ENCODE measurements around the gene HES7. TPM values are rescaled to one million over a fixed set of nuclear protein-coding genes. Genes with fewer than 3 reads are reported as not detected.
A peak's percentile ranks its signal among the peaks of the same experiment; 100 is the strongest.

Gene HES7
- total RNA-seq, 1 experiment from 2014 or later, result 9.4 TPM

- no peak for DNase-seq (ENCODE audit: extremely low read depth, low read depth)
Measured at GRCh38 chr17:8075574-8076342, 48.1 kb downstream of the HES7 start.

GRCh38 chr17:8075081-8075480 lies 48.8 kb downstream of the HES7 start:
- no peak for DNase-seq (ENCODE audit: extremely low read depth, low read depth)

- DNase-seq (ENCODE audit: extremely low read depth, low read depth), result no peak
Measured at GRCh38 chr17:8074554-8074953, 49.4 kb downstream of the HES7 start.

DNA sequence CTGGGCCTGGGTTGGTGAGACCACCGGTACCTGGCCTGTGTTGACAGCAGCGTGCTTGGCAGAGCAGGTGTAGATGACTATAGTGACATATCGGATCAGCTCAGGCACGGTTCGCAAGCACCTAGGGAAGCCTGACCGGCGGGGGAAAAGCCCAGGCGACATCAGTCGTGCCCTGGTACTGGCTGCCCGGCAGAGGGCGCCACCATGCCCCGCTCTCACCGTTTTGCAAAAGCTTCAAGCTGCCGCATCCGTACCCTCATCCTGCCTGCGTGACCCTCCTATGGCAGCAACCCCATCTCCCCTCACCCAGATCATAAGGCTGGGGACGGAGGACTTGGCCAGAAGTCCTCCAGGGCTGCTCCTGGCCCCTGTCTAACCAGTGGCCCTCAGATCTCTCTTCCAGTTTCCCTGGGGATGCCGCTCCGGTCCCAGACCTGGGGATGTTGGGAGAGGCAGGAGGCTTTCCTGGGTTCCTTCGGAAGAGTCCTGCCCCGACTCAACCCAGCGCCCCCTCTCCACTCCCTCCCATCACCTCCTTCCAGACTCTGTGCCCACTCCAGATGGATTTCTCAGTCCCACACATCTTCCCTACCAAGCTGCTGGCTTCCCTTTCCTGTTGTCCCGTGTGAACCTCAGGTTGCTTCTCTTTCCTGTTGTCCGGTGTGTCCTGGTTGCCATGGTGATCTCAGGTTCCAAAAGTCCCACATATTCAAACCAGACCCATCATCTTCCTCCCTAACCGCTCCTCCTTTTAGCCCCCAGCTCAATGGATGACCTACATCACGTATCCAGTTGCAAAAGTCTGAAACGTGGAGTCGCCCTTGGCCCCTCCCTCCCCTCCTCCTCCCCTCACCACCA lies 50.0 kb downstream of the HES7 start:
- DNase-seq (ENCODE audit: extremely low read depth, low read depth), result peak; percentile 54

- DNase-seq (ENCODE audit: extremely low read depth, low read depth), result no peak
Measured at GRCh38 chr17:8072729-8073461, 51.0 kb downstream of the HES7 start.

DNA sequence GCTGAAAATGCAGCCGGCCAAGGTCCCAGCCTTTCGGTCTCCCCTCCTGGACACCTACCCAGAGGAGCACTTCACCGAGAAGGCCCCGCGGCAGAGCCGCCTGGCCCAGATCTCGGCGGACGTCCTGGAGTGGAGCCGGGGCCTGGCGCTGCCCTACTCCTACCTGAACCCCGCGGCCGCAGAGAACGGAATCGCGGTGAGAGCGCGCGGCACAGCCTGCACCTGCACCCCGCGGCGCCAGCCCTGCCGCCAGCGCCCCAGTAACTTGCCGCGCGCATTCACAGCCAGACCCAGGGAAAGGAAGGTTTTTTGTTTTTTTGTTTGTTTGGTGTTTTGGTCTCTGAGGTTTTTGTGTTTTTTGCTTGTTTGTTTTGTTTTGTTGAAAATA lies 51.6 kb downstream of the HES7 start:
- DNase-seq (ENCODE audit: extremely low read depth, low read depth), result no peak

DNA sequence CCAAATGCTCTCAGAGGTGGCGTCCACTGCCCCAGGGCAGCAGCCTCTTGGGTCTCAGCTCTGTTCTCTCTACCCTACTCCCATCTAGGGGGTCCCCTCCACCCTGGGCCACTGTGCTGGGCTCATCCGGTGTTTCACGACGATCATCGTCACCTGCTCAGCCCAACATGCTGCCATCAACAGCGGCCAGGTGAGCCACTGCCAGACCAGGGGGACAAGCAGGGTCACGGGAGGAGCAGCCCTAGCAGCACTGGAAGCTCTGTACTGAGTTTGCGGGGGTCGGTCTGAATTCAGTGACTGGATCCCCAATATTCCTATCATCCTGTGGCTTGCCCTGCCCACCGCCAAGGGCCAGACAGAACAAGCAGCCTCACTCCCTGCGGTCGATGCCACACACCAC lies 52.4 kb downstream of the HES7 start:
- DNase-seq (ENCODE audit: extremely low read depth, low read depth), result no peak

Small RNA genes lying within 50 kb of the gene (small RNA-seq; reads per million reads assigned to genes)
- gene MIR4314, result 0 reads per million in 2 experiments

Other genes with a start within 250 kb of the HES7 start
- 63.9 and 73.7 TPM in 2 replicates for gene CHD3, start 235.3 kb downstream of the HES7 start, total RNA-seq (2014; rRNA removed; shearing (Covaris generic))
- 5.7 and 6.3 TPM in 2 replicates for gene RNF227, start 207.8 kb downstream of the HES7 start, total RNA-seq (2014; rRNA removed; shearing (Covaris generic))
- gene KCNAB3, start 194.2 kb downstream of the HES7 start, total RNA-seq (2014; rRNA removed; shearing (Covaris generic)), result 0.32 and 1.9 TPM in 2 replicates
- 17.5 and 21.4 TPM in 2 replicates for gene TRAPPC1, start 192.2 kb downstream of the HES7 start, total RNA-seq (2014; rRNA removed; shearing (Covaris generic))
- 21.0 and 23.9 TPM in 2 replicates for gene CNTROB, start 191.9 kb downstream of the HES7 start, total RNA-seq (2014; rRNA removed; shearing (Covaris generic))
- gene GUCY2D, start 121.5 kb downstream of the HES7 start, total RNA-seq (2014; rRNA removed; shearing (Covaris generic)), result 0.02 TPM in 1 of 2 replicates, not detected in the other
- gene ALOX15B, start 85.0 kb downstream of the HES7 start, total RNA-seq (2014; rRNA removed; shearing (Covaris generic)), result not detected in 2 replicates
- gene ALOX12B, start 36.4 kb downstream of the HES7 start, total RNA-seq (2014; rRNA removed; shearing (Covaris generic)), result 0.64 and 0.69 TPM in 2 replicates
- gene ALOXE3, start 5.6 kb downstream of the HES7 start, total RNA-seq (2014; rRNA removed; shearing (Covaris generic)), result 0.06 TPM in 1 of 2 replicates, not detected in the other
- 4.6 and 6.5 TPM in 2 replicates for gene PER1, start 28.3 kb upstream of the HES7 start, total RNA-seq (2014; rRNA removed; shearing (Covaris generic))
- 6.0 and 8.0 TPM in 2 replicates for gene VAMP2, start 38.8 kb upstream of the HES7 start, total RNA-seq (2014; rRNA removed; shearing (Covaris generic))
- 26.6 and 27.9 TPM in 2 replicates for gene TMEM107, start 52.3 kb upstream of the HES7 start, total RNA-seq (2014; rRNA removed; shearing (Covaris generic))
- gene BORCS6, start 66.1 kb upstream of the HES7 start, total RNA-seq (2014; rRNA removed; shearing (Covaris generic)), result 4.0 and 5.5 TPM in 2 replicates
- 64.1 and 69.2 TPM in 2 replicates for gene AURKB, start 86.5 kb upstream of the HES7 start, total RNA-seq (2014; rRNA removed; shearing (Covaris generic))
- gene CTC1, start 124.0 kb upstream of the HES7 start, total RNA-seq (2014; rRNA removed; shearing (Covaris generic)), result 14.2 and 16.2 TPM in 2 replicates
- 54.7 and 57.4 TPM in 2 replicates for gene PFAS, start 125.2 kb upstream of the HES7 start, total RNA-seq (2014; rRNA removed; shearing (Covaris generic))
- gene RANGRF, start 164.6 kb upstream of the HES7 start, total RNA-seq (2014; rRNA removed; shearing (Covaris generic)), result 32.1 and 41.2 TPM in 2 replicates
- gene SLC25A35, start 171.3 kb upstream of the HES7 start, total RNA-seq (2014; rRNA removed; shearing (Covaris generic)), result 1.7 and 2.5 TPM in 2 replicates
- gene ARHGEF15, start 186.1 kb upstream of the HES7 start, total RNA-seq (2014; rRNA removed; shearing (Covaris generic)), result not detected in 2 replicates
- gene ODF4, start 215.7 kb upstream of the HES7 start, total RNA-seq (2014; rRNA removed; shearing (Covaris generic)), result not detected in 2 replicates

All from NCI-H460 (cell line).